Bronchial smooth muscle cell (primary cell): ENCODE measurements around the gene CRISP2. TPM values are rescaled to one million over a fixed set of nuclear protein-coding genes. Genes with fewer than 3 reads are reported as not detected.

Experiments used
- total RNA-seq: library from RNA; depleted of rRNA; stranded (reverse); fragments of >200 nt; gene quantifications from 2 replicates; pipeline ENCODE4 v1.2.1, GENCODE V29; 2014

Gene CRISP2
- total RNA-seq: not detected in 2 replicates

DNA sequence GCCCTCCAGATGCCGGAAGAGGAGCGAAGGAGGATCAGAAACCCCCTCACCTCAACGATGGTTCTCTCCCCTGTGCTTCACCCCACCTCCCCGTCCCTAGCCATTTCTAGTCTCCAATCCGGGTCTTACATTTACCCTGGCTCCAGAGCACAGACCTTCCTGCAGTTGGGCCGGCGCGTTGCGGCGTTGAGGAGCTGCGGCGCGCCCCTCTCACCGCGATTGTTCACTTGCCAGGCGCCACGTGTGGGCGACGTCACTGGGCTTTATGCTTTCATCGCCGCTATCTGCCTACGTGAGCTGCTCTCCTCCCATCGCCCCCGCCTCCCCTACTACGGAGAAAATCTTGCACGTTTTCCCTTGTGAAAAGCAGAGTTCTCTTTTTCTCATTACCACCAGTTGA lies at the start of gene CRISP2:
TSS of gene CRISP2 (minus strand) at position 198 of the 400 bp plus-strand sequence. CDS start 4,347 bp downstream, outside the sequence.

DNA sequence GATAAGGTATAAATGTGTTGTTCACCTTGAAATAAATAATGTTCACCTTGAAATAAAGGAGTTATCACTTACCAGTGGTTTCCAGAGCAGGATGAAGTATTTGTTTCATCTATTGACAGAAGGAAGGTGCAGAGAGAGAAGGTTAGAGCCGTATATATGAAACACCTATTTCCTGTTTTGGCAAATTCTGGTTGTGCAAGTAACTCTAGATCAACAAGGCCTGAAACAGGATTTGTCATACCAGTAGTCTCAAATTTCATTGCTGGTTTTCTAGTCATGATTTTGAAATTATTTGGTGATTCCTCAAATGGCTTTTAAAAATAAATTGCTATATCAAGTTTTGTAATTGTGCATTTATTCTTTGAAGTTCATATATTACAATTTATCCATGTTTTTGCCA lies 30.9 kb upstream of the CRISP2 start, which contains the start of gene CRISP3:
TSS of gene CRISP3 (minus strand) at position 130 of the 400 bp plus-strand sequence. CDS start at position 109, 21 bp downstream.

Other genes with a start within 250 kb of the CRISP2 start
- gene GLYATL3, start 213.6 kb downstream of the CRISP2 start, total RNA-seq: not detected in 2 replicates
- 0.17 and 0.79 TPM in 2 replicates for gene C6orf141, start 162.9 kb downstream of the CRISP2 start, total RNA-seq
- gene RHAG, start 76.7 kb downstream of the CRISP2 start, total RNA-seq: under 0.01 TPM in 1 of 2 replicates, not detected in the other
- gene CRISP3, start 30.8 kb upstream of the CRISP2 start, total RNA-seq: not detected in 2 replicates
- gene PGK2, start 73.7 kb upstream of the CRISP2 start, total RNA-seq: not detected in 2 replicates
- gene CRISP1, start 153.0 kb upstream of the CRISP2 start, total RNA-seq: not detected in 2 replicates